Liver (tissue), 2 donors: ENCODE data around the gene FGD4.

ENCODE experiments used
- CTCF ChIP-seq: fragments of 150-350 bp; IDR thresholded peaks from 2 replicates; pipeline ENCODE4 v1.5.1; 2017; ENCODE audit warnings: improper control_type of control experiment, low read depth, low read length; ENCODE audit not compliant: missing input control
- MAX ChIP-seq: IDR thresholded peaks from 2 replicates; pipeline ENCODE4 v1.6.1; 2016; ENCODE audit warnings: antibody characterized with exemption
- donor health status: healthy.

GRCh38 chr12:32544893-32545292 is 145.5 kb downstream of the FGD4 start:
- no peak for TF ChIP-seq MAX
- no peak for TF ChIP-seq CTCF
